GM23338 (cell line): ENCODE measurements around the gene IZUMO2. TPM values are rescaled to one million over a fixed set of nuclear protein-coding genes. Genes with fewer than 3 reads are reported as not detected.

ENCODE experiments used
- ATAC-seq: fragments of 200-7000 bp; cut with Tn5 transposase; 3 replicates; pipeline ENCODE4 v1.9.1; 2020
- DNase-seq: peaks from one replicate; pipeline ENCODE4 v3.0.0-alpha.2; 2015; ENCODE audit warnings: low spot score
- H2AFZ ChIP-seq: fragments of 200-600 bp; sonication (generic); 2 replicates; pipeline ENCODE4 v1.8.0; 2016; ENCODE audit warnings: antibody characterized with exemption, mild to moderate bottlenecking, moderate library complexity
- H3F3A ChIP-seq: fragments of 200-600 bp; sonication (generic); replicated peaks from 2 replicates; pipeline ENCODE4 v1.8.0; 2017; ENCODE audit warnings: antibody characterized with exemption, mixed run types, low read depth
- H3K27ac ChIP-seq: fragments of 200-600 bp; sonication (generic); 2 replicates; pipeline ENCODE4 v1.6.1; 2016; ENCODE audit warnings: low read depth
- H3K27me3 ChIP-seq: fragments of 200-600 bp; sonication (generic); 2 replicates; pipeline ENCODE4 v1.8.0; 2016; ENCODE audit warnings: mild to moderate bottlenecking, mixed run types, moderate library complexity; ENCODE audit not compliant: insufficient read depth
- H3K36me3 ChIP-seq: fragments of 200-600 bp; sonication (generic); 2 replicates; pipeline ENCODE4 v1.8.0; 2016; ENCODE audit warnings: mild to moderate bottlenecking; ENCODE audit not compliant: insufficient read depth
- H3K4me1 ChIP-seq: fragments of 200-600 bp; sonication (generic); 2 replicates; pipeline ENCODE4 v1.8.0; 2016; ENCODE audit warnings: mild to moderate bottlenecking, moderate library complexity; ENCODE audit not compliant: insufficient read depth
- H3K4me2 ChIP-seq: fragments of 200-600 bp; sonication (generic); 2 replicates; pipeline ENCODE4 v1.7.1; 2017; ENCODE audit warnings: mixed run types
- H3K4me3 ChIP-seq: fragments of 200-600 bp; sonication (generic); 2 replicates; pipeline ENCODE4 v1.6.1; 2016; ENCODE audit warnings: mixed run types
- H3K79me2 ChIP-seq: fragments of 200-600 bp; sonication (generic); replicated peaks from 2 replicates; pipeline ENCODE4 v1.8.0; 2017; ENCODE audit warnings: mild to moderate bottlenecking; ENCODE audit not compliant: insufficient read depth
- H3K9me2 ChIP-seq: fragments of 200-600 bp; sonication (generic); 2 replicates; pipeline ENCODE4 v1.8.0; 2017; ENCODE audit not compliant: insufficient read depth
- H4K20me1 ChIP-seq: fragments of 200-600 bp; sonication (generic); replicated peaks from 2 replicates; pipeline ENCODE4 v1.8.0; 2017; ENCODE audit warnings: mild to moderate bottlenecking; ENCODE audit not compliant: insufficient read depth
- H3K27ac Mint-ChIP-seq: 2 replicates; pipeline ENCODE4 v1.8.0; 2020; ENCODE audit warnings: inconsistent platforms, mild to moderate bottlenecking, moderate library complexity, mixed read lengths
- H3K27me3 Mint-ChIP-seq: 3 replicates; pipeline ENCODE4 v1.8.0; 2022; ENCODE audit warnings: low read depth, mild to moderate bottlenecking, moderate library complexity, mixed read lengths, inconsistent platforms; ENCODE audit not compliant: insufficient read depth, poor library complexity
- H3K36me3 Mint-ChIP-seq: 3 replicates; pipeline ENCODE4 v1.8.0; 2021; ENCODE audit warnings: low read depth, mild to moderate bottlenecking, inconsistent platforms, moderate library complexity, mixed read lengths
- H3K4me1 Mint-ChIP-seq: 3 replicates; pipeline ENCODE4 v1.8.0; 2020; ENCODE audit warnings: mild to moderate bottlenecking, inconsistent platforms, mixed read lengths
- H3K4me3 Mint-ChIP-seq: 3 replicates; pipeline ENCODE4 v1.8.0; 2021; ENCODE audit warnings: moderate library complexity, mild to moderate bottlenecking, inconsistent platforms, mixed read lengths
- H3K9me3 Mint-ChIP-seq: 3 replicates; pipeline ENCODE4 v1.8.0; 2020; ENCODE audit warnings: moderate library complexity, mild to moderate bottlenecking, inconsistent platforms, mixed read lengths
- CREB1 ChIP-seq: fragments of 250-450 bp; sonication (Bioruptor Pico); IDR thresholded peaks from 2 replicates; pipeline ENCODE4 v1.5.0; 2020; ENCODE audit warnings: low read depth, mild to moderate bottlenecking, moderate library complexity
- ETS1 ChIP-seq: IDR thresholded peaks from 2 replicates; pipeline ENCODE4 v1.6.1; 2016; ENCODE audit warnings: antibody characterized with exemption
- EZH2 ChIP-seq: fragments of 200-600 bp; sonication (generic); IDR thresholded peaks from one replicate; pipeline ENCODE4 v1.8.0; 2017; ENCODE audit warnings: antibody characterized with exemption, mild to moderate bottlenecking, low read depth; ENCODE audit not compliant: unreplicated experiment
- EZH2phosphoT487 ChIP-seq: fragments of 200-600 bp; sonication (generic); IDR thresholded peaks from one replicate; pipeline ENCODE4 v1.8.1; 2018; ENCODE audit warnings: antibody characterized with exemption; ENCODE audit not compliant: unreplicated experiment
- POLR2AphosphoS5 ChIP-seq: IDR thresholded peaks from 2 replicates; pipeline ENCODE4 v1.6.1; 2016; ENCODE audit warnings: antibody characterized with exemption, low read depth
- REST ChIP-seq: IDR thresholded peaks from one replicate; pipeline ENCODE4 v1.6.1; 2018; ENCODE audit warnings: antibody characterized with exemption; ENCODE audit not compliant: unreplicated experiment
- STAT1 ChIP-seq: IDR thresholded peaks from one replicate; pipeline ENCODE4 v1.6.1; 2016; ENCODE audit warnings: antibody characterized with exemption; ENCODE audit not compliant: unreplicated experiment
- ZNF114 ChIP-seq: fragments of 250-450 bp; sonication (Bioruptor Pico); IDR thresholded peaks from 2 replicates; pipeline ENCODE4 v1.5.0; 2020; ENCODE audit warnings: mild to moderate bottlenecking, moderate library complexity
- ZNF462 ChIP-seq: fragments of 250-450 bp; sonication (Bioruptor Pico); IDR thresholded peaks from 2 replicates; pipeline ENCODE4 v1.5.0; 2020; ENCODE audit warnings: mild to moderate bottlenecking, moderate library complexity
- polyA plus RNA-seq: library from polyadenylated mRNA; unstranded; fragments of >200 nt; fragmentation: Nextera tagmentation; extraction: Ambion mirVana; gene quantifications from 2 replicates; pipeline ENCODE4 v1.2.1, GENCODE V29; 2016
- total RNA-seq: library from RNA; depleted of rRNA; stranded (reverse); fragments of >200 nt; shearing (Covaris generic); gene quantifications from 2 replicates; pipeline ENCODE4 v1.2.3, GENCODE V29; 2014

The IZUMO2 gene
- total and polyA plus RNA-seq, 2 experiments from 2014 or later = 3.1 to 5.0 TPM

GRCh38 chr19:50174100-50174793 is 11.2 kb upstream of the IZUMO2 start (continued):
- TF ChIP-seq ETS1 (no peak), CREB1 (CRISPR knock-in tag) (no peak), STAT1 (no peak), EZH2 (no peak), ZNF462 (no peak)

- H3K4me3 Mint-ChIP-seq = no peak overlapping the region
- Histone ChIP-seq H3K4me2 (no peak overlapping the region), H4K20me1 (no peaks in the 10 kb centered on the region), H3K27ac (no peak overlapping the region), H3K79me2 (no peaks in the 10 kb centered on the region), H3K4me3 (no peak overlapping the region), H3K9me2 (no peaks in the 10 kb centered on the region), H3K27me3 (no peaks in the 10 kb centered on the region), H3F3A (no peaks in the 10 kb centered on the region), H2AFZ (no peak overlapping the region), H3K36me3 (no peaks in the 10 kb centered on the region), H3K4me1 (no peaks in the 10 kb centered on the region)
- H3K27ac Mint-ChIP-seq = no peak overlapping the region
- ATAC-seq (no peak), DNase-seq (no peak)
- H3K4me1 Mint-ChIP-seq = no peaks in the 10 kb centered on the region
- H3K27me3 Mint-ChIP-seq = peaks cover 5% of the 10 kb centered on the region
- H3K36me3 Mint-ChIP-seq = peaks cover 26% of the 10 kb centered on the region
- H3K9me3 Mint-ChIP-seq = peaks cover 95% of the 10 kb centered on the region
- TF ChIP-seq REST = no peak
- no peak for TF ChIP-seq EZH2phosphoT487
- TF ChIP-seq ZNF114 (CRISPR knock-in tag) = no peak
- no peak for TF ChIP-seq POLR2AphosphoS5
Observed at GRCh38 chr19:50173127-50173526, 10.0 kb upstream of the IZUMO2 start.
